HCT116 (cell line): ENCODE measurements around the gene NLRP5. TPM values are rescaled to one million over a fixed set of nuclear protein-coding genes. Genes with fewer than 3 reads are reported as not detected.

Source experiments
- ATAC-seq: fragments of 200-7000 bp; cut with Tn5 transposase; 2 replicates; pipeline ENCODE4 v1.9.1; 2020; ENCODE audit warnings: mild to moderate bottlenecking, moderate library complexity
- BruUV-seq: library from RNA; stranded (reverse); fragments of 400-500 nt; replicated peaks from 2 replicates; lab custom pipeline; 2021; lab: Mats Ljungman, UMichigan
- CTCF ChIA-PET: fragments of 300-600 bp; sonication (Branson Sonifier 250); formaldehyde crosslinking; loops from one replicate; lab custom pipeline; 2021; ENCODE audit warnings: antibody characterized with exemption; lab: Charles Lee
- POLR2A ChIA-PET: fragments of 300-600, 350-600 bp; sonication (Branson Sonifier 250); formaldehyde crosslinking; loops from one replicate; lab custom pipeline; 2021; ENCODE audit warnings: antibody characterized with exemption; lab: Charles Lee
- RAD21 ChIA-PET, 2 experiments: fragments of 300-600 bp; sonication (Branson Sonifier 250); formaldehyde crosslinking; loops; one replicate each; lab custom pipeline; 2023; ENCODE audit warnings: low total read pairs in 2 of 2; ENCODE audit not compliant: uncharacterized antibody in 2 of 2, unreplicated experiment in 2 of 2, low non-redundant PET in 1 of 2; lab: Charles Lee
- DNase-seq: peaks from one replicate; pipeline ENCODE4 v3.0.0-alpha.2; 2010; ENCODE audit warnings: low read depth, low spot score
- H2AFZ ChIP-seq: fragments of 200-600 bp; shearing (Covaris generic), sonication (generic); 2 replicates; pipeline ENCODE4 v1.6.1; 2017; ENCODE audit warnings: low read depth, mixed run types, mixed read lengths, antibody characterized with exemption, low read length; ENCODE audit not compliant: poor library complexity, severe bottlenecking
- H3K27ac ChIP-seq: 2 replicates; pipeline ENCODE4 v1.5.1; 2012; ENCODE audit warnings: low read depth, low read length
- H3K27me3 ChIP-seq: fragments of 200-600 bp; sonication (generic); 2 replicates; pipeline ENCODE4 v1.6.1; 2016; ENCODE audit warnings: mixed run types, low read length, mixed read lengths; ENCODE audit not compliant: insufficient read depth
- H3K36me3 ChIP-seq, 2 experiments: fragments of 200-500 bp in 1 of 2; fragments of 200-600 bp in 1 of 2; sonication (Bioruptor generic) in 1 of 2; sonication (generic) in 1 of 2; 2 replicates each; pipeline versions ENCODE4 v1.5.1 to v1.6.1; 2014 to 2016; ENCODE audit warnings: low read length in 2 of 2, inconsistent platforms in 1 of 2, mixed read lengths in 1 of 2, mixed run types in 1 of 2; ENCODE audit not compliant: insufficient read depth in 2 of 2, control insufficient read depth in 1 of 2
- H3K4me1 ChIP-seq, 2 experiments: fragments of 200-600 bp in 1 of 2; sonication (generic) in 1 of 2; 2 replicates each; pipeline versions ENCODE4 v1.5.1 to v1.6.1; 2012 to 2017; ENCODE audit warnings: low read length in 2 of 2, inconsistent platforms in 1 of 2, mild to moderate bottlenecking in 1 of 2, mixed read lengths in 1 of 2, mixed run types in 1 of 2, moderate library complexity in 1 of 2; ENCODE audit not compliant: insufficient read depth in 2 of 2, control insufficient read depth in 1 of 2
- H3K4me2 ChIP-seq: fragments of 200-600 bp; sonication (generic); 2 replicates; pipeline ENCODE4 v1.6.1; 2017; ENCODE audit warnings: mixed run types, low read length, mixed read lengths
- H3K4me3 ChIP-seq, 2 experiments: fragments of 200-600 bp in 1 of 2; sonication (generic) in 1 of 2; replicated peaks in 1 of 2; 2 replicates each; pipeline ENCODE4 v1.5.1; 2011 to 2016; ENCODE audit warnings: low read length in 2 of 2, control low read depth in 1 of 2, low read depth in 1 of 2, mild to moderate bottlenecking in 1 of 2, mixed read lengths in 1 of 2, mixed run types in 1 of 2
- H3K79me2 ChIP-seq: fragments of 200-600 bp; sonication (generic); 2 replicates; pipeline ENCODE4 v1.6.1; 2017; ENCODE audit warnings: mild to moderate bottlenecking, mixed run types, low read length, moderate library complexity, mixed read lengths; ENCODE audit not compliant: insufficient read depth
- H3K9ac ChIP-seq: fragments of 200-600 bp; sonication (generic); 2 replicates; pipeline ENCODE4 v1.6.1; 2016; ENCODE audit warnings: low read length, mixed read lengths
- H3K9me2 ChIP-seq: fragments of 200-600 bp; sonication (generic), shearing (Covaris generic); 2 replicates; pipeline ENCODE4 v1.6.1; 2017; ENCODE audit warnings: mixed run types, mild to moderate bottlenecking, moderate library complexity; ENCODE audit not compliant: insufficient read depth
- H3K9me3 ChIP-seq, 2 experiments: fragments of 200-500 bp in 1 of 2; fragments of 200-600 bp in 1 of 2; sonication (Bioruptor generic) in 1 of 2; sonication (generic) in 1 of 2; 2 replicates each; pipeline ENCODE4 v1.6.1; 2014 to 2017; ENCODE audit warnings: low read length in 2 of 2, mixed read lengths in 2 of 2, inconsistent platforms in 1 of 2, low read depth in 1 of 2, mild to moderate bottlenecking in 1 of 2, mixed run types in 1 of 2, moderate library complexity in 1 of 2; ENCODE audit not compliant: control insufficient read depth in 1 of 2, insufficient read depth in 1 of 2
- H4K20me1 ChIP-seq: fragments of 200-600 bp; sonication (generic), shearing (Covaris generic); 2 replicates; pipeline ENCODE4 v1.6.1; 2017; ENCODE audit warnings: mixed run types, mild to moderate bottlenecking, moderate library complexity; ENCODE audit not compliant: insufficient read depth
- EGR1 ChIP-seq: IDR thresholded peaks from 2 replicates; pipeline ENCODE4 v1.6.1; 2012; ENCODE audit warnings: low read depth
- EZH2phosphoT487 ChIP-seq: fragments of 200-600 bp; IDR thresholded peaks from 2 replicates; pipeline ENCODE4 v1.6.1; 2018; ENCODE audit warnings: antibody characterized with exemption, borderline replicate concordance
- POLR2A ChIP-seq: IDR thresholded peaks from 2 replicates; pipeline ENCODE4 v1.7.0; 2011; ENCODE audit warnings: borderline replicate concordance; ENCODE audit not compliant: insufficient read depth, insufficient read length; ENCODE audit errors: extremely low read depth
- POLR2AphosphoS5 ChIP-seq: IDR thresholded peaks from 2 replicates; pipeline ENCODE4 v1.6.1; 2011; ENCODE audit warnings: mild to moderate bottlenecking, low read depth, low read length, moderate library complexity
- SRF ChIP-seq: IDR thresholded peaks from 2 replicates; pipeline ENCODE4 v1.6.1; 2012; ENCODE audit warnings: low read depth
- TCF7L2 ChIP-seq: IDR thresholded peaks from 2 replicates; pipeline ENCODE4 v1.7.0; 2011; ENCODE audit warnings: borderline replicate concordance, inconsistent platforms; ENCODE audit not compliant: insufficient read depth, insufficient read length; ENCODE audit errors: extremely low read depth
- YY1 ChIP-seq: IDR thresholded peaks from 2 replicates; pipeline ENCODE4 v1.6.1; 2011; ENCODE audit warnings: low read length, low read depth, moderate library complexity, mild to moderate bottlenecking; ENCODE audit not compliant: insufficient replicate concordance; ENCODE audit errors: extremely low read depth
- ZFX ChIP-seq: fragments of 450-650 bp; IDR thresholded peaks from 2 replicates; pipeline ENCODE4 v1.6.1; 2017
- intact Hi-C: fragments of 100-400 bp; cut with micrococcal nuclease; formaldehyde crosslinking; loops from 2 replicates; pipeline ENCODE4 v1.10.0; 2022
- total RNA-seq: library from RNA; stranded (reverse); gene quantifications from one replicate; pipeline ENCODE4 v1.2.1, GENCODE V29; 2021; ENCODE audit not compliant: unreplicated experiment
- TF ChIP-seq, protein P1 (sequence below): IDR thresholded peaks from 2 replicates; pipeline ENCODE4 v1.6.1; 2012
- TF ChIP-seq, protein P2 (sequence below): IDR thresholded peaks from 2 replicates; pipeline ENCODE4 v1.6.1; 2011; ENCODE audit warnings: mild to moderate bottlenecking, low read length, moderate library complexity; ENCODE audit not compliant: insufficient replicate concordance; ENCODE audit errors: extremely low read depth
- TF ChIP-seq, protein P3 (sequence below): IDR thresholded peaks from 2 replicates; pipeline ENCODE4 v1.6.1; 2012; ENCODE audit warnings: low read depth

Gene NLRP5
- total RNA-seq, 1 experiment from 2014 or later, result 0.30 TPM

DNA sequence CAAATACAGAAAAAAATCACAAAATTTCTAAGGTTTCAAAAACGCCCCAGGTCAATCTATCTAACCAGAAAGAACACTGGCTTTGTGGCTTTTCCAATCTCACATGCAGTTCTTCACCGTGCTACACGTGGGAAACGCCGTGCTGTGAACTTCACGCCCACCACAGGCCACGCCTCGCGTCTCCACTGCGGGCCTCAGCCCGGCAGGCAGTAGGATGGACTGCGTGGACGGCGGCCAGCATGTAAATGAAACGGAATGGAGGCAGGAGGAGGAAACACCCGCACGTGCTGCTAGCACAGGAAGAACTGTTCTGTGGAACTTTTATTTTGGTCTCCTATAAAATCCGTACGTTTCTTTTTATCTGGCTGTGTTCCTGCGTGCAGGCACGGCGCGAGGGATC is 110.7 kb downstream of the NLRP5 start:
- DNase-seq, result no peak
- intact Hi-C loops, result no loop called here
- CTCF ChIA-PET, result interaction anchor here (2.0 kb wide), 1 partner anchor 8 kb away, joined by 8 read pairs; no protein-coding TSS in a partner anchor
- POLR2A ChIA-PET, result no interaction called here
- RAD21 ChIA-PET, result no interaction called here
- Histone ChIP-seq H3K27ac (no peak overlapping the region), H3K79me2 (peaks cover 82% of the 10 kb centered on the region), H3K27me3 (no peaks in the 10 kb centered on the region), H3K9me3 (no peaks in the 10 kb centered on the region), H3K4me3 (no peak overlapping the region), H3K9me2 (no peaks in the 10 kb centered on the region), H2AFZ (no peak overlapping the region), H3K4me2 (no peak overlapping the region), H3K4me1 (no peaks in the 10 kb centered on the region), H3K36me3 (peaks cover 5 to 10% of the 10 kb centered on the region in 2 experiments; a peak in 3 of 4 replicates), H3K9ac (no peak overlapping the region), H4K20me1 (no peaks in the 10 kb centered on the region)
- TF ChIP-seq, protein P1, sequence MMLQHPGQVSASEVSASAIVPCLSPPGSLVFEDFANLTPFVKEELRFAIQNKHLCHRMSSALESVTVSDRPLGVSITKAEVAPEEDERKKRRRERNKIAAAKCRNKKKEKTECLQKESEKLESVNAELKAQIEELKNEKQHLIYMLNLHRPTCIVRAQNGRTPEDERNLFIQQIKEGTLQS, result no peak
- TF ChIP-seq POLR2AphosphoS5, result no peak
- no peak for TF ChIP-seq POLR2A
- no peak for ATAC-seq
- no TSS peak for BruUV-seq

DNA sequence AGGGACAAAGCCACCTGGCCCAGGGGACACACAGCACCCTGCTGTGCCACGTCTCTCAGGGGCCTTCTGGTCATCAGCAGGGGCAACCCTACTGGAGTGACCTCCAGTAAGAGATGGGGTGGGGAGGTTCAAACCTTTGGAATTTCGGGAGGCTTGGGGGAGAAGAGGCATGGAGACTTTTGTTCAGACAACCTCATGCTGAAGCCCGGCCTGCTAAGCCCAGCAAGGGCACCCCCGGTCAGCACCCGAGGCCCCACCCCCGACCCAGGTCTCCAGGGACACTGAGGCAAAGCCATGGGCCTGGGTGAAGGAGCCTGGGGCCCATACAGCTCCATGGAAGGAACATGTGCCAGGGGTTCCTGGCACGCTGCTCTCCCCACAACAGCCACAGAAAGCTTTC is 111.2 kb downstream of the NLRP5 start:
- Histone ChIP-seq H3K4me2 (no peak overlapping the region), H3K27ac (no peak overlapping the region), H4K20me1 (no peaks in the 10 kb centered on the region), H3K36me3 (peaks cover 5 to 13% of the 10 kb centered on the region in 2 experiments; a peak in 3 of 4 replicates), H3K4me3 (no peak overlapping the region), H3K27me3 (no peaks in the 10 kb centered on the region), H3K9me3 (no peaks in the 10 kb centered on the region), H3K9me2 (no peaks in the 10 kb centered on the region), H3K9ac (no peak overlapping the region), H3K79me2 (peaks cover 82% of the 10 kb centered on the region), H3K4me1 (no peaks in the 10 kb centered on the region), H2AFZ (no peak overlapping the region)
- TF ChIP-seq EZH2phosphoT487 (no peak), SRF (no peak), EGR1 (no peak), YY1 (no peak), TCF7L2 (no peak), ZFX (no peak)
- TF ChIP-seq, protein P2, sequence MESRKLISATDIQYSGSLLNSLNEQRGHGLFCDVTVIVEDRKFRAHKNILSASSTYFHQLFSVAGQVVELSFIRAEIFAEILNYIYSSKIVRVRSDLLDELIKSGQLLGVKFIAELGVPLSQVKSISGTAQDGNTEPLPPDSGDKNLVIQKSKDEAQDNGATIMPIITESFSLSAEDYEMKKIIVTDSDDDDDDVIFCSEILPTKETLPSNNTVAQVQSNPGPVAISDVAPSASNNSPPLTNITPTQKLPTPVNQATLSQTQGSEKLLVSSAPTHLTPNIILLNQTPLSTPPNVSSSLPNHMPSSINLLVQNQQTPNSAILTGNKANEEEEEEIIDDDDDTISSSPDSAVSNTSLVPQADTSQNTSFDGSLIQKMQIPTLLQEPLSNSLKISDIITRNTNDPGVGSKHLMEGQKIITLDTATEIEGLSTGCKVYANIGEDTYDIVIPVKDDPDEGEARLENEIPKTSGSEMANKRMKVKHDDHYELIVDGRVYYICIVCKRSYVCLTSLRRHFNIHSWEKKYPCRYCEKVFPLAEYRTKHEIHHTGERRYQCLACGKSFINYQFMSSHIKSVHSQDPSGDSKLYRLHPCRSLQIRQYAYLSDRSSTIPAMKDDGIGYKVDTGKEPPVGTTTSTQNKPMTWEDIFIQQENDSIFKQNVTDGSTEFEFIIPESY, result no peak
- TF ChIP-seq, protein P3, sequence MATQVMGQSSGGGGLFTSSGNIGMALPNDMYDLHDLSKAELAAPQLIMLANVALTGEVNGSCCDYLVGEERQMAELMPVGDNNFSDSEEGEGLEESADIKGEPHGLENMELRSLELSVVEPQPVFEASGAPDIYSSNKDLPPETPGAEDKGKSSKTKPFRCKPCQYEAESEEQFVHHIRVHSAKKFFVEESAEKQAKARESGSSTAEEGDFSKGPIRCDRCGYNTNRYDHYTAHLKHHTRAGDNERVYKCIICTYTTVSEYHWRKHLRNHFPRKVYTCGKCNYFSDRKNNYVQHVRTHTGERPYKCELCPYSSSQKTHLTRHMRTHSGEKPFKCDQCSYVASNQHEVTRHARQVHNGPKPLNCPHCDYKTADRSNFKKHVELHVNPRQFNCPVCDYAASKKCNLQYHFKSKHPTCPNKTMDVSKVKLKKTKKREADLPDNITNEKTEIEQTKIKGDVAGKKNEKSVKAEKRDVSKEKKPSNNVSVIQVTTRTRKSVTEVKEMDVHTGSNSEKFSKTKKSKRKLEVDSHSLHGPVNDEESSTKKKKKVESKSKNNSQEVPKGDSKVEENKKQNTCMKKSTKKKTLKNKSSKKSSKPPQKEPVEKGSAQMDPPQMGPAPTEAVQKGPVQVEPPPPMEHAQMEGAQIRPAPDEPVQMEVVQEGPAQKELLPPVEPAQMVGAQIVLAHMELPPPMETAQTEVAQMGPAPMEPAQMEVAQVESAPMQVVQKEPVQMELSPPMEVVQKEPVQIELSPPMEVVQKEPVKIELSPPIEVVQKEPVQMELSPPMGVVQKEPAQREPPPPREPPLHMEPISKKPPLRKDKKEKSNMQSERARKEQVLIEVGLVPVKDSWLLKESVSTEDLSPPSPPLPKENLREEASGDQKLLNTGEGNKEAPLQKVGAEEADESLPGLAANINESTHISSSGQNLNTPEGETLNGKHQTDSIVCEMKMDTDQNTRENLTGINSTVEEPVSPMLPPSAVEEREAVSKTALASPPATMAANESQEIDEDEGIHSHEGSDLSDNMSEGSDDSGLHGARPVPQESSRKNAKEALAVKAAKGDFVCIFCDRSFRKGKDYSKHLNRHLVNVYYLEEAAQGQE, result no peak
- intact Hi-C loops, result no loop called here
- no peak for ATAC-seq
- BruUV-seq, result no TSS peak
- DNase-seq, result no peak
- CTCF ChIA-PET, result no interaction called here
- POLR2A ChIA-PET, result no interaction called here
- RAD21 ChIA-PET, result no interaction called here
